Fibroblast of pulmonary artery (primary cell): Measurements from ENCODE around the gene PHTF2.
A peak's percentile ranks its signal among the peaks of the same experiment; 100 is the strongest.

Experiments used
- DNase-seq: peaks from one replicate; pipeline ENCODE4 v3.0.0-alpha.2; 2010; ENCODE audit warnings: low read depth
- H3K4me3 ChIP-seq: replicated peaks from 2 replicates; pipeline ENCODE4 v1.5.1; 2011; ENCODE audit warnings: low read depth, mild to moderate bottlenecking, control low read depth, low read length, moderate library complexity
- TF ChIP-seq, protein P1 (sequence below): IDR thresholded peaks from 2 replicates; pipeline ENCODE4 v1.5.1; 2011; ENCODE audit warnings: mild to moderate bottlenecking, control low read depth, low read length, inconsistent platforms; ENCODE audit errors: missing control alignments

PHTF2 gene

DNA sequence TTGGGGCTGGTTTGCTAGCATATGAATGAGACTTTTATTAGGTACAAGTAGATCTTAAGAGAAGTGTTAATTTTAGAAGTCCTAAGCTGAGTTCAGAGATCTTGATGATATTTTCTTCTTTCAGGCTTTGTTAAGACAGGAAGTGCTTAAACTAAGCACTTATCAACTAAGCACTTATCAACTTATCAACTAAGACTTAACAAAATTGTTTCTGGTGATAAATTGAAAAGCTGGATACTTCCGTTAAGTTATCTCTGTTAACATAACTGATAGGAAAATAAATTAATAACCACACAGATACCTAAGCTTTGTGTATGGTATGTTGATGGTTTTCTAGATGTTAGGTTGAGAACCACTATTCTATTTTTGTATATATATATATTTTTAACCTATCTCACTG, 113.7 kb downstream of the PHTF2 start:
- H3K4me3 ChIP-seq = no peak overlapping the region
- TF ChIP-seq, protein P1, sequence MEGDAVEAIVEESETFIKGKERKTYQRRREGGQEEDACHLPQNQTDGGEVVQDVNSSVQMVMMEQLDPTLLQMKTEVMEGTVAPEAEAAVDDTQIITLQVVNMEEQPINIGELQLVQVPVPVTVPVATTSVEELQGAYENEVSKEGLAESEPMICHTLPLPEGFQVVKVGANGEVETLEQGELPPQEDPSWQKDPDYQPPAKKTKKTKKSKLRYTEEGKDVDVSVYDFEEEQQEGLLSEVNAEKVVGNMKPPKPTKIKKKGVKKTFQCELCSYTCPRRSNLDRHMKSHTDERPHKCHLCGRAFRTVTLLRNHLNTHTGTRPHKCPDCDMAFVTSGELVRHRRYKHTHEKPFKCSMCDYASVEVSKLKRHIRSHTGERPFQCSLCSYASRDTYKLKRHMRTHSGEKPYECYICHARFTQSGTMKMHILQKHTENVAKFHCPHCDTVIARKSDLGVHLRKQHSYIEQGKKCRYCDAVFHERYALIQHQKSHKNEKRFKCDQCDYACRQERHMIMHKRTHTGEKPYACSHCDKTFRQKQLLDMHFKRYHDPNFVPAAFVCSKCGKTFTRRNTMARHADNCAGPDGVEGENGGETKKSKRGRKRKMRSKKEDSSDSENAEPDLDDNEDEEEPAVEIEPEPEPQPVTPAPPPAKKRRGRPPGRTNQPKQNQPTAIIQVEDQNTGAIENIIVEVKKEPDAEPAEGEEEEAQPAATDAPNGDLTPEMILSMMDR = no peak
- no peak for DNase-seq

DNA sequence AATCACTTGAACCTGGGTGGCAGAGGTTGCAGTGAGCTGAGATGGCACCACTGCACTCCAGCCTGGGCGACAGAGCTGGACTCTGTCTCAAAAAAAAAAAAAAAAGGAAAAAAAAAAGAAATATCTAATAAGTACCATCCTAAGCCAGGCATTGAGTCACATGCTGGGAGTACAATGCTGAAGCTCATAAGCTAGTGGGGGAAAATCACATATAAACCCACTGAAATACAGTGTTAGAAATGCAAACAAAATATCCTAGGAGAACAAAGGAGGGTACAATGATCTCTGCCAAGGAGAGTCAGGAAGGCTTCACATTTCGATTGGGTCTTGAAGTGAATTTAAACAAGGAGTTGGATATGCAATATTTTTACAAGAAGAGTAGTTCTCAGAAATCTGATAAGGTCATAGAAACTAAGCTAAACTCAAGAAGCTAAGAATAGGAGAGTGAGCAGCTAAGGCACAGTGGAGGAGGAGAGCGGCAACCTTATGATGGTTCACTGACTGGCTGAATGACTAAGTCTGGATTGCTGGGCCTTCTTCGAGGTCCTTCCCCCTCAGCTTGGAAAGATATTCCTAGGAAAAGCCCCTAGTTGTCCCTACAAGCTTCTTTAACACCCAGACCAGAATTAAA, 115.5 kb downstream of the PHTF2 start:
- no peak overlapping the region for H3K4me3 ChIP-seq
- peak; percentile 13 for DNase-seq
- TF ChIP-seq, protein P1 = no peak

DNA sequence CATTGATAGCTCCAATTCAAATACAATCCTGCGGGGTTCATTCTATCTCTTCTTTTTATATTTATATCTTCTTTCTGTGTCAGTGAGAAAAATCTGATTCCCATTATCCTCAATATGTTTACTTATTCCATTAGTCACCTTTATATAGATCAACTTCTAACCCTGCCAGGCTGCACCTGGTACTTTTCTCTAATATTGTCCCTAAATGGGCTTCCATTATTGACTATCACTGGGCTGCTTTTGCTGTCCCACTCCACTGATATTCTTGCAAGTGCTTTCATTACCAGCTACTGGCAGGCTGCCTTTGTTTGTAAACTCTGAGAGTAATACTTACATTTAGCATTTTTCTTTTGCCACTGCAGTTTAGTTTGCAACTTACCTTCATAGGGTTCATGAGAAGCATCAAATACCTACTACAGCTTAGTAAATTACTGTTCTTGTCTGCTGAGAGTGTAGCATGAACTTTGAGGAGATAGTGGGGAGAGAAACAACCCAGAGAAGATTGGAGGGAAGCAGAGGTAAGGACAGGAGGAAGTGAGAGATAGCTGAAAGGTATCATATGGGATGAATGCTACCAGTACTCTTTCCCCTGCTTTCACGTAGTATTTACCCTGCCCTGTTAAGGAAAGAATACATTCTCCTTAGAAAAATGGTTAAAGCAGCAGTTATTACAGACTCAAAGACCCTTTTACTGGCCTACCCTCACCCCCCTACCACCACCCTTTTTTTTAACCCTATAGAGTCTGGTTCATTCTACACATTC, 119.1 kb downstream of the PHTF2 start:
- no peak overlapping the region for H3K4me3 ChIP-seq
- no peak for DNase-seq
- TF ChIP-seq, protein P1 = no peak

DNA sequence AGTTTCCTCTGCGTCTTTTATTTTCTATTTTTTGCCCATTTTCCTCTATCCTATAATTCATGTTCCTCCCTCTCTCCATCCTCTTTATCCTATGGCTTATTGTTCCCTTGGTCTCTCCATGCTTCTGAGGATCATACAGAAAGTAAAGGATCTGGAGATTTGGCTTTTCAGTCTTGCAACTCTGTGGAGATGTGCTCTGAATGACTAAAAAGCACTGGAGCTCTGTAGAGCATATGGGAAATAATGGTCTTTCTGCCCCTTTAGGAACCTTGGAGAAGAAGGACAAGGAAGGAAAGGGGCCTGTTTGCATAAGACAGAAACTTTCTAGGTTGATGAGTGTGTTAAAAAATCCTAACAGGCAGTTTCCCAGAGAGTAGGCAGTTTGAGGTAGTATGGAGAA, 120.1 kb downstream of the PHTF2 start:
- DNase-seq = no peak
- TF ChIP-seq, protein P1 = no peak
- H3K4me3 ChIP-seq = no peak overlapping the region

DNA sequence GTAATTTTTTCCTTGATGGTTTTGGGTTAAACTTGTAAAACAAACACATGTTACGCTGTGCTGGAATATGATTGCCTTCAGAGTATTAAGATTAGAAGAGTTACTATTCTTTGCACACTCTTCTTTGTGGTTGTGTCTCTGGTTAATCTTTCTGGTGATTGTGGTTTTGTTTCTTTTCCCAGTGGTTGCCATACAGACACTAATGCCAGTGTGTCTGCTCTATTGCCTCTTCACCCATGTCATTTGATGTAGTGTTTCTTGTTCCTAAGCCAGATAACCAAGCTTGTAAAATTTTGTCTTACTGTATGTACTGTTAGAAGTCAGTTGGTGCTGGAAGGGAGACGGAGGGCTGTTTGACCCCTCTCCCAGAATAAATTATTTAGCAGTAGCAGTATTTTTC, 124.8 kb downstream of the PHTF2 start:
- DNase-seq = no peak
- H3K4me3 ChIP-seq = no peak overlapping the region
- TF ChIP-seq, protein P1 = no peak

DNA sequence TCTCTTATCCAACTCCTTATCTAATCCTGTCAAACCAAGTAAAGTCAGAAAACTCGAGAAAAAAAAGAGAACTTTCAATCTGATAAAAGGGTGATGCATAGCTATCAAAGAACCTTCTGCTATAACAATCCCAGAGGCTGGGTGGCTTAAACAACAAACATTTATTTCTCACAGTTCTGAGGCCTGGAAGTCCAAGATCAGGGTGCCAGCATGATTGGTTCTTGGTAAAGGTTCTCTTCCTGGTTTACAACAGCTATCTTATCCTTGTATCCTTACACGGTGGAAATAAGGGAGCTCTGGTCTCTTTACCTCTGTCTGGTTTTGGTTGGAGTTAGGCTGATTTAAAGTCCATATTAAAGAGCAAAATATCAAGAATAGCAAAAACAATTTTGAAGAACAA, 131.9 kb downstream of the PHTF2 start:
- TF ChIP-seq, protein P1 = no peak
- DNase-seq = no peak
- no peak overlapping the region for H3K4me3 ChIP-seq
